CD4-positive, alpha-beta T cell (primary cell): ENCODE measurements around the gene NEK10. TPM values are rescaled to one million over a fixed set of nuclear protein-coding genes. Genes with fewer than 3 reads are reported as not detected.

Source experiments
- ATAC-seq: fragments of 200-7000 bp; cut with Tn5 transposase; one replicate; pipeline ENCODE4 v1.10.0; 2022; ENCODE audit warnings: mild to moderate bottlenecking; ENCODE audit not compliant: poor library complexity
- CTCF ChIA-PET: fragments of 350-600 bp; sonication (Branson Sonifier 250); formaldehyde crosslinking; loops from one replicate; lab custom pipeline; 2021; ENCODE audit warnings: antibody characterized with exemption, inconsistent platforms; lab: Charles Lee
- POLR2A ChIA-PET: fragments of 350-600 bp; sonication (Branson Sonifier 250); formaldehyde crosslinking; loops from one replicate; lab custom pipeline; 2021; ENCODE audit warnings: antibody characterized with exemption, inconsistent platforms; lab: Charles Lee
- DNase-seq, 14 experiments: peaks; one replicate each; pipeline ENCODE4 v3.0.0-alpha.2; 2013 to 2020; ENCODE audit warnings: mixed read lengths in 2 of 14
- H3K27ac ChIP-seq, 2 donors: one replicate each; pipeline versions ENCODE4 v1.5.1 to v1.7.0; 2013; ENCODE audit warnings: low read length in 2 of 2, low read depth in 1 of 2, mild to moderate bottlenecking in 1 of 2
- H3K27me3 ChIP-seq, 2 experiments: 1 replicate in 1 of 2; 2 replicates in 1 of 2; pipeline versions ENCODE4 v1.6.1 to v1.7.0; 2013; ENCODE audit warnings: low read length in 2 of 2, control low read depth in 1 of 2, mild to moderate bottlenecking in 1 of 2, moderate library complexity in 1 of 2; ENCODE audit not compliant: insufficient read depth in 2 of 2, control insufficient read depth in 1 of 2
- H3K36me3 ChIP-seq: one replicate; pipeline ENCODE4 v1.6.1; 2013; ENCODE audit warnings: low read length, control low read depth; ENCODE audit not compliant: insufficient read depth
- H3K4me1 ChIP-seq: one replicate; pipeline ENCODE4 v1.6.1; 2013; ENCODE audit warnings: low read length, control low read depth; ENCODE audit not compliant: insufficient read depth
- H3K4me3 ChIP-seq: one replicate; pipeline ENCODE4 v1.5.1; 2013; ENCODE audit warnings: mild to moderate bottlenecking, low read length, moderate library complexity
- H3K9me3 ChIP-seq, 2 experiments: 1 replicate in 1 of 2; 2 replicates in 1 of 2; pipeline versions ENCODE4 v1.6.1 to v1.7.0; 2013; ENCODE audit warnings: low read length in 2 of 2, mild to moderate bottlenecking in 2 of 2, control low read depth in 1 of 2, moderate library complexity in 1 of 2; ENCODE audit not compliant: control insufficient read depth in 1 of 2, insufficient read depth in 1 of 2
- H3K27ac Mint-ChIP-seq: one replicate; pipeline ENCODE4 v1.8.0; 2020; ENCODE audit warnings: mixed read lengths
- H3K27me3 Mint-ChIP-seq: one replicate; pipeline ENCODE4 v1.8.0; 2021; ENCODE audit warnings: mixed read lengths
- H3K36me3 Mint-ChIP-seq: one replicate; pipeline ENCODE4 v1.8.0; 2021; ENCODE audit warnings: low read depth, mixed read lengths
- H3K4me1 Mint-ChIP-seq: one replicate; pipeline ENCODE4 v1.8.0; 2021; ENCODE audit warnings: low read depth, mixed read lengths
- H3K4me3 Mint-ChIP-seq: one replicate; pipeline ENCODE4 v1.8.0; 2020; ENCODE audit warnings: mild to moderate bottlenecking, mixed read lengths
- H3K9me3 Mint-ChIP-seq: one replicate; pipeline ENCODE4 v1.8.0; 2020; ENCODE audit warnings: mixed read lengths
- CTCF ChIP-seq: fragments of 200-600 bp; IDR thresholded peaks from one replicate; pipeline ENCODE4 v1.8.0; 2022; ENCODE audit warnings: antibody characterized with exemption, mild to moderate bottlenecking
- intact Hi-C, 2 experiments: fragments of 100-400 bp; cut with DNase I in 1 of 2; cut with micrococcal nuclease in 1 of 2; formaldehyde crosslinking; loops; one replicate each; pipeline versions ENCODE4 v1.15.1 to v1.9.0; 2023 to 2025; cut with DNase I, micrococcal nuclease
- total RNA-seq, 174 experiments: library from RNA in 2 of 174; stranded (reverse) in 2 of 174; gene quantifications; one replicate each; pipeline ENCODE4 v1.2.3 and lab custom pipeline; 2021 to 2026

The NEK10 gene
- total RNA-seq, 2 experiments from 2014 or later, result 0.61 to 0.77 TPM

DNA sequence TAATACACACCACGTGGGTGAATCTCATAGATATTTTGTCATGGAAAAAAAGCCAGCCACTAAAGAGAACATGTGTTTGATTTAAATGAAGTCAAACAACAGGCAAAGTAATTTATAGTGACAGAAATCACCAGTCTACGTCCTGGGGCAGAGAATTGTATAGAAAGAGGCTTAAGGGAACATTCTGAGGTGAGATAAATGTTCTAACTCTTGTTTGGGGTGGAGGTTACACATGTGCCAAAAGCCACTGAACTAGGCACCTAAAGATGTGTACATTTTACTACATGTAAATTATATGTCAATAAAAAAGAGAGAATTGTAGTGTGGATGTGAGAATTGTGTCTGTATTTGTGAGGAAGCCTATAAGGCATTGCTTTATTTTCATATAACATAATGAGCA is 184.9 kb downstream of the NEK10 start:
- no peaks in the 10 kb centered on the region for H3K4me1 Mint-ChIP-seq
- H3K9me3 Mint-ChIP-seq, result no peaks in the 10 kb centered on the region
- Histone ChIP-seq H3K4me1 (no peaks in the 10 kb centered on the region), H3K36me3 (no peaks in the 10 kb centered on the region), H3K4me3 (no peak overlapping the region), H3K9me3 (no peaks in the 10 kb centered on the region), H3K27me3 (no peaks in the 10 kb centered on the region), H3K27ac (no peak overlapping the region)
- no peak overlapping the region for H3K27ac Mint-ChIP-seq
- H3K27me3 Mint-ChIP-seq, result no peaks in the 10 kb centered on the region
- ChIA-PET CTCF (no interaction called here), POLR2A (no interaction called here)
- H3K36me3 Mint-ChIP-seq, result no peaks in the 10 kb centered on the region
- ATAC-seq (no peak), DNase-seq (no peak)
- intact Hi-C loops, result no loop called here
- H3K4me3 Mint-ChIP-seq, result no peak overlapping the region
- no peak for TF ChIP-seq CTCF

DNA sequence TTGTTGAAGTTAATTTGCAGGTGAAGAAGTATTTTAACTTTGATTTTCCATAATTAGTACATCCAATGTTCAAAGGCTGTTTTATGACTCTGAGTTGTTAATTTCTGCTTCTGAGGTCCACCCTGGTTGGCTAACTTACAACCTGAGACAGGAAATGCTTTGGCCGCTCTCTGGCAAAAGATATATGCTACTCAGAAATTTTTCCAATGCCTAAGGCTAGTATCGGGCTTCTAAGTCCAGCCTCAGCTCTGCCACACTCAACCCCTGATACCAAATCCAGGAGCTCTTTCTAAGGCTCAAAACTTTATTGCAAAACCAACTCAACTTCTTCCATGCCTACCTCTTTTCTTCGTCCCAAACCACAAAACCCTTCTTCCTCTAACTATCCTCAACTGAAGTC is 192.9 kb downstream of the NEK10 start:
- Histone ChIP-seq H3K36me3 (no peaks in the 10 kb centered on the region), H3K9me3 (no peaks in the 10 kb centered on the region), H3K4me1 (no peaks in the 10 kb centered on the region), H3K4me3 (no peak overlapping the region), H3K27ac (no peak overlapping the region), H3K27me3 (no peaks in the 10 kb centered on the region)
- ATAC-seq (no peak), DNase-seq (no peak)
- Mint-ChIP-seq H3K4me3 (no peak overlapping the region), H3K36me3 (no peaks in the 10 kb centered on the region), H3K27me3 (no peaks in the 10 kb centered on the region), H3K9me3 (no peaks in the 10 kb centered on the region), H3K4me1 (no peaks in the 10 kb centered on the region), H3K27ac (no peak overlapping the region)
- intact Hi-C loops, result no loop called here
- POLR2A ChIA-PET, result no interaction called here
- CTCF ChIA-PET, result no interaction called here
- TF ChIP-seq CTCF, result no peak

DNA sequence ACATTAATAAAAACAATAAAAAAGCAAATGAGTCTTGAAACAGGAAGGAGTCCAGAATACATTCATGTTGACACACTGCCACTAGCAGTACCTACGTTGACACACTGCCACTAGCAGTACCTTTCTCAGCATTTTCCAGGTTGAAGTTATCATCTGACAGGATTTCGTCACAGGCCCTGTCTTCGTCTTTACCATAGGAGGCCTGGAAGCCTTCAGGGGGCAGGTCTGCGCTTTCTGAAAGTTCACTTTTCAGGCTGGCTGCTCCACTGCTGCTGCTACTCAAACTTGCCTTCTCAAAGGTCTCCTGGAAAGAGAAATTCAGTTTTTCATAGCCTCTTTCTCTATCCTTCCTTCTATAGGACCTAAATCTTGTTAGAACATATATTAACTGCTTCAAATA is 194.7 kb downstream of the NEK10 start:
- ChIA-PET CTCF (no interaction called here), POLR2A (no interaction called here)
- H3K27me3 Mint-ChIP-seq, result no peaks in the 10 kb centered on the region
- Histone ChIP-seq H3K36me3 (no peaks in the 10 kb centered on the region), H3K4me3 (no peak overlapping the region), H3K27me3 (no peaks in the 10 kb centered on the region), H3K4me1 (no peaks in the 10 kb centered on the region), H3K9me3 (no peaks in the 10 kb centered on the region), H3K27ac (no peak overlapping the region)
- ATAC-seq (no peak), DNase-seq (no peak)
- H3K36me3 Mint-ChIP-seq, result no peaks in the 10 kb centered on the region
- H3K9me3 Mint-ChIP-seq, result no peaks in the 10 kb centered on the region
- no peak for TF ChIP-seq CTCF
- no peaks in the 10 kb centered on the region for H3K4me1 Mint-ChIP-seq
- no peak overlapping the region for H3K27ac Mint-ChIP-seq
- intact Hi-C loops, result no loop called here
- no peak overlapping the region for H3K4me3 Mint-ChIP-seq
